Liver (tissue), 9 donors: ENCODE results near the gene HRH4. TPM values are rescaled to one million over a fixed set of nuclear protein-coding genes. Genes with fewer than 3 reads are reported as not detected.

ENCODE experiments used
- DNase-seq: peaks from one replicate; pipeline ENCODE4 v3.0.0-alpha.2; 2017; ENCODE audit warnings: low spot score
- H3K27ac ChIP-seq, 2 donors: one replicate each; pipeline ENCODE4 v1.7.0; 2013; ENCODE audit warnings: inconsistent platforms in 2 of 2, low read length in 2 of 2, control low read depth in 1 of 2, low read depth in 1 of 2, mild to moderate bottlenecking in 1 of 2
- H3K27me3 ChIP-seq, 4 donors: one replicate each; pipeline versions ENCODE4 v1.6.1 to v1.7.0; 2013; ENCODE audit warnings: low read length in 3 of 4, inconsistent platforms in 1 of 4, mild to moderate bottlenecking in 1 of 4, moderate library complexity in 1 of 4; ENCODE audit not compliant: control insufficient read depth in 4 of 4, insufficient read depth in 4 of 4
- H3K36me3 ChIP-seq, 4 donors: one replicate each; pipeline versions ENCODE4 v1.6.1 to v1.7.0; 2013; ENCODE audit warnings: low read length in 3 of 4, mild to moderate bottlenecking in 3 of 4, low read depth in 1 of 4, moderate library complexity in 1 of 4; ENCODE audit not compliant: control insufficient read depth in 4 of 4, insufficient read depth in 3 of 4
- H3K4me1 ChIP-seq, 4 donors: one replicate each; pipeline versions ENCODE4 v1.6.1 to v1.7.0; 2013; ENCODE audit warnings: low read length in 3 of 4, mild to moderate bottlenecking in 3 of 4, moderate library complexity in 1 of 4; ENCODE audit not compliant: control insufficient read depth in 4 of 4, insufficient read depth in 4 of 4
- H3K4me3 ChIP-seq, 3 donors: one replicate each; pipeline versions ENCODE4 v1.6.1 to v1.7.0; 2013; ENCODE audit warnings: low read length in 3 of 3, control low read depth in 1 of 3, low read depth in 1 of 3, mild to moderate bottlenecking in 1 of 3
- H3K9ac ChIP-seq, 2 donors: one replicate each; pipeline ENCODE4 v1.7.0; 2013; ENCODE audit warnings: low read length in 2 of 2, mild to moderate bottlenecking in 2 of 2, moderate library complexity in 2 of 2, control low read depth in 1 of 2, low read depth in 1 of 2
- H3K9me3 ChIP-seq, 4 donors: one replicate each; pipeline versions ENCODE4 v1.6.1 to v1.7.0; 2013; ENCODE audit warnings: low read length in 3 of 4; ENCODE audit not compliant: control insufficient read depth in 4 of 4
- ATF3 ChIP-seq: IDR thresholded peaks from 2 replicates; pipeline ENCODE4 v1.6.1; 2016; ENCODE audit warnings: antibody characterized with exemption
- CTCF ChIP-seq: fragments of 150-350 bp; IDR thresholded peaks from 2 replicates; pipeline ENCODE4 v1.5.1; 2017; ENCODE audit warnings: improper control_type of control experiment, low read depth, low read length; ENCODE audit not compliant: missing input control
- EGR1 ChIP-seq, 2 donors: IDR thresholded peaks; 2 replicates each; pipeline ENCODE4 v1.6.1; 2016 to 2018; ENCODE audit warnings: antibody characterized with exemption in 2 of 2, low read depth in 2 of 2
- FOXA1 ChIP-seq: IDR thresholded peaks from 2 replicates; pipeline ENCODE4 v1.6.1; 2016; ENCODE audit warnings: antibody characterized with exemption
- FOXA2 ChIP-seq: IDR thresholded peaks from 2 replicates; pipeline ENCODE4 v1.6.1; 2016; ENCODE audit warnings: antibody characterized with exemption
- GABPA ChIP-seq, 2 donors: IDR thresholded peaks in 1 of 2; conservative IDR thresholded peaks in 1 of 2; 2 replicates each; pipeline ENCODE4 v1.6.1; 2016; ENCODE audit warnings: antibody characterized with exemption in 2 of 2, mild to moderate bottlenecking in 1 of 2, moderate library complexity in 1 of 2
- HNF4G ChIP-seq: IDR thresholded peaks from 2 replicates; pipeline ENCODE4 v1.6.1; 2016; ENCODE audit warnings: antibody characterized with exemption
- JUND ChIP-seq, 2 donors: IDR thresholded peaks; 2 replicates each; pipeline ENCODE4 v1.6.1; 2016; ENCODE audit warnings: antibody characterized with exemption in 2 of 2
- MAX ChIP-seq: IDR thresholded peaks from 2 replicates; pipeline ENCODE4 v1.6.1; 2016; ENCODE audit warnings: antibody characterized with exemption
- NR2F2 ChIP-seq: IDR thresholded peaks from 2 replicates; pipeline ENCODE4 v1.6.1; 2016; ENCODE audit warnings: antibody characterized with exemption
- RAD21 ChIP-seq, 2 donors: IDR thresholded peaks; 2 replicates each; pipeline ENCODE4 v1.6.1; 2016; ENCODE audit warnings: antibody characterized with exemption in 2 of 2, mild to moderate bottlenecking in 2 of 2
- REST ChIP-seq: IDR thresholded peaks from 2 replicates; pipeline ENCODE4 v1.6.1; 2016; ENCODE audit warnings: antibody characterized with exemption, mild to moderate bottlenecking
- RXRA ChIP-seq, 2 donors: IDR thresholded peaks; 2 replicates each; pipeline ENCODE4 v1.6.1; 2017 to 2018; ENCODE audit warnings: antibody characterized with exemption in 2 of 2, mild to moderate bottlenecking in 1 of 2
- SP1 ChIP-seq: IDR thresholded peaks from 2 replicates; pipeline ENCODE4 v1.6.1; 2018; ENCODE audit warnings: antibody characterized with exemption, mild to moderate bottlenecking
- TAF1 ChIP-seq: conservative IDR thresholded peaks from 2 replicates; pipeline ENCODE4 v1.6.1; 2016; ENCODE audit warnings: antibody characterized with exemption, mild to moderate bottlenecking
- YY1 ChIP-seq: IDR thresholded peaks from 2 replicates; pipeline ENCODE4 v1.6.1; 2016; ENCODE audit warnings: antibody characterized with exemption, mild to moderate bottlenecking
- ZBTB33 ChIP-seq: IDR thresholded peaks from 2 replicates; pipeline ENCODE4 v1.6.1; 2016; ENCODE audit warnings: antibody characterized with exemption
- WGBS: extraction: QIAGEN DNeasy Blood & Tissue Kit; methylation state at CpG from one replicate; pipeline ENCODE4 v1.1.7; 2013; 5-methylcytosine and 5-hydroxymethylcytosine counted together
- polyA plus RNA-seq, 2 donors: library from polyadenylated mRNA; stranded (reverse) in 1 of 2; unstranded in 1 of 2; fragments of 200-250 nt in 1 of 2; fragments of >200 nt in 1 of 2; fragmentation: Nextera tagmentation in 1 of 2; extraction: Ambion mirVana in 1 of 2; gene quantifications; one replicate each; pipeline versions ENCODE4 v1.2.1 to v1.2.3, GENCODE V29; 2013 to 2015
- total RNA-seq, 2 donors: library from RNA; depleted of rRNA; stranded (reverse); fragments of >200 nt; gene quantifications; one replicate each; pipeline ENCODE4 v1.2.3, GENCODE V29; 2014
- donor health status: healthy.
- donor health status: healthy.
- donor health status: healthy.
- donor health status: healthy.
- donor health status: healthy.

The HRH4 gene
- total RNA-seq, result under 1 TPM; 0.17 to 0.19 TPM
- under 1 TPM in 1 of 2 donors, not detected in 1; 0.02 TPM for polyA plus RNA-seq

- no peak for TF ChIP-seq GABPA (IDR thresholded peaks at IDR 0.05 in 1 of 2, conservative IDR thresholded peaks at IDR 0.05 in 1 of 2)
- no peak for TF ChIP-seq JUND (IDR thresholded peaks at IDR 0.05)
- no peak for TF ChIP-seq CTCF
- TF ChIP-seq RXRA (IDR thresholded peaks at IDR 0.05), result no peak
- TF ChIP-seq TAF1, result no peak
- TF ChIP-seq YY1, result no peak
- no peak for TF ChIP-seq SP1
- no peak for TF ChIP-seq NR2F2
- TF ChIP-seq ATF3, result no peak
- TF ChIP-seq EGR1 (IDR thresholded peaks at IDR 0.05; ENCODE audit: low read depth in 2 of 2), result no peak
- no peak for TF ChIP-seq HNF4G
- no peak for TF ChIP-seq FOXA1
- Histone ChIP-seq H3K36me3 (peaks cover 0 to 2% (median 0%) of the 10 kb centered on the region in 4 donors), H3K27me3 (no peaks in the 10 kb centered on the region), H3K9ac (no peak within 1 kb of the TSS), H3K4me3 (no peak within 1 kb of the TSS), H3K9me3 (no peaks in the 10 kb centered on the region), H3K27ac (no peak within 1 kb of the TSS), H3K4me1 (no peaks in the 10 kb centered on the region)
- WGBS, result 71% methylated on average over 1 of the region's 1 CpG
- DNase-seq, result no peak
These were observed at the start of gene HRH4 for GRCh38 chr18:24460388-24460787. TSS of gene HRH4 (plus strand) at chr18:24460637. CDS start at chr18:24460729, 92 bp downstream.

GRCh38 chr18:24413148-24413547 is 47.3 kb upstream of the HRH4 start:
- no peak for DNase-seq
- H3K27me3 ChIP-seq, result peaks cover 0 to 5% (median under 1%) of the 10 kb centered on the region in 4 donors
- 74% methylated on average over 2 of the region's 2 CpGs for WGBS
- H3K36me3 ChIP-seq, result no peaks in the 10 kb centered on the region
- H3K27ac ChIP-seq, result no peak overlapping the region
- H3K4me3 ChIP-seq, result no peak overlapping the region
- no peaks in the 10 kb centered on the region for H3K9me3 ChIP-seq
- H3K9ac ChIP-seq, result no peak overlapping the region
- no peaks in the 10 kb centered on the region for H3K4me1 ChIP-seq
- peak; percentile 25 for TF ChIP-seq CTCF
- TF ChIP-seq RAD21 (IDR thresholded peaks at IDR 0.05), result peak; percentile 52 to 67
- no peak for TF ChIP-seq JUND (IDR thresholded peaks at IDR 0.05)

GRCh38 chr18:24414349-24415003 is 46.0 kb upstream of the HRH4 start:
- 79% methylated on average over 3 of the region's 3 CpGs for WGBS
- Histone ChIP-seq H3K4me3 (no peak overlapping the region), H3K27ac (no peak overlapping the region), H3K27me3 (peaks cover 0 to 5% (median 2%) of the 10 kb centered on the region in 4 donors), H3K9me3 (no peaks in the 10 kb centered on the region), H3K4me1 (no peaks in the 10 kb centered on the region), H3K36me3 (no peaks in the 10 kb centered on the region), H3K9ac (no peak overlapping the region)
- DNase-seq, result no peak
- TF ChIP-seq JUND (IDR thresholded peaks at IDR 0.05) (no peak), MAX (no peak), FOXA2 (no peak), GABPA (IDR thresholded peaks at IDR 0.05 in 1 of 2, conservative IDR thresholded peaks at IDR 0.05 in 1 of 2) (no peak), REST (no peak), ZBTB33 (no peak), YY1 (no peak), FOXA1 (no peak), HNF4G (no peak), SP1 (no peak), EGR1 (IDR thresholded peaks at IDR 0.05; ENCODE audit: low read depth in 2 of 2) (no peak)
